ENCODE results near the gene CDH26. TPM values are rescaled to one million over a fixed set of nuclear protein-coding genes. Genes with fewer than 3 reads are reported as not detected.

CDH26 gene
- total and polyA plus RNA-seq, 12 donors = 0.34 to 2.4 (median 0.89) TPM

DNA sequence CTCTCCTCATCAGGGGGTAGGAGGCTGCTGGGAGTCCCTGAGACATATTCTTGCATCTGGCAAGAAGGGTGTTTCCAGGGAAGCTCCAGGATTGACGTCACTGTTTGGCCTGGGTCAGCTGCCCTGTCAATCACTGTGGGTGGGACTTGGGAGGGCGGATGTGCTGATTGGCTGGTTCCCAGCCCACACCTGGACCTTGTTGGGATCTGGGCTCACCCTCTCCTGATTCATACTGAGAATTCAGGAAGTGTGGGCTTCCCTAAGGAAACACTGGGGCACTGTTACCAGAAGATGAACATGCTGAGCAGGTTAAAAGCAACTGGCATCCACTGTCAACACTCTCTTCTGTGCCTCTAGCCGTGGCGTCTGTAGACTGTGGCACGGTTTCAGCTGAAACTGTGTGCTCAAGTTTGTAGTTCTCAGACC is 36.5 kb downstream of the CDH26 start:
- peaks cover 0 to 3% (median 0%) of the 10 kb centered on the region in 9 donors for H3K36me3 ChIP-seq
- H3K27me3 ChIP-seq = no peaks in the 10 kb centered on the region
- TF ChIP-seq, protein P1, sequence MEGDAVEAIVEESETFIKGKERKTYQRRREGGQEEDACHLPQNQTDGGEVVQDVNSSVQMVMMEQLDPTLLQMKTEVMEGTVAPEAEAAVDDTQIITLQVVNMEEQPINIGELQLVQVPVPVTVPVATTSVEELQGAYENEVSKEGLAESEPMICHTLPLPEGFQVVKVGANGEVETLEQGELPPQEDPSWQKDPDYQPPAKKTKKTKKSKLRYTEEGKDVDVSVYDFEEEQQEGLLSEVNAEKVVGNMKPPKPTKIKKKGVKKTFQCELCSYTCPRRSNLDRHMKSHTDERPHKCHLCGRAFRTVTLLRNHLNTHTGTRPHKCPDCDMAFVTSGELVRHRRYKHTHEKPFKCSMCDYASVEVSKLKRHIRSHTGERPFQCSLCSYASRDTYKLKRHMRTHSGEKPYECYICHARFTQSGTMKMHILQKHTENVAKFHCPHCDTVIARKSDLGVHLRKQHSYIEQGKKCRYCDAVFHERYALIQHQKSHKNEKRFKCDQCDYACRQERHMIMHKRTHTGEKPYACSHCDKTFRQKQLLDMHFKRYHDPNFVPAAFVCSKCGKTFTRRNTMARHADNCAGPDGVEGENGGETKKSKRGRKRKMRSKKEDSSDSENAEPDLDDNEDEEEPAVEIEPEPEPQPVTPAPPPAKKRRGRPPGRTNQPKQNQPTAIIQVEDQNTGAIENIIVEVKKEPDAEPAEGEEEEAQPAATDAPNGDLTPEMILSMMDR (IDR thresholded peaks at IDR 0.05) = no peak
- peaks cover 3 to 25% (median 14%) of the 10 kb centered on the region in 9 donors for H3K4me1 ChIP-seq
- ATAC-seq = peak; percentile 52 to 85 (median 68)
- no peak overlapping the region for H3K27ac ChIP-seq
- H3K9me3 ChIP-seq = no peaks in the 10 kb centered on the region
- 42 to 43% methylated on average over 5 of the region's 5 CpGs for WGBS, 2 donors
- intact Hi-C loops (cut with DNase I) = no loop called here
- peak overlapping the region in 4 of 10 donors; percentile 10 to 30 (median 16) for H3K4me3 ChIP-seq
- peak; percentile 17 to 32 for DNase-seq

DNA sequence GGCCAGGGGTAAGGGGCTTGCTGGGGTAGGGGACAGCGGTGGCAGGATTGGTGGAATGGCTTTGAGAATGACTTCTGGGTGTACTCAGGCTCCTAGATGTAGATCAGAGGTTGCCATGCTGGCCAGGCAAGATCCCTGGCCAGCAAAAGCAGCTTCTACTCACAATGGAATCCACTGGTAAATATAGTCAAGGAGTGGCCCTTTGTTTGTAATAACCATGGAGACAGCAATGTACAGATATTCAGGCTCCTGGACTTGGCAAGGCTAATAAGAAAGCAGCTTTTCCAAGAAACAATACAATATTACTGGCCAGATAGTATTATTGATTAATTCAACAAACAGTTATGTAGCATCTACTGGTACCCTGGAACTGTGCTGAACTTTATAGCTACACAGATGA is 37.9 kb downstream of the CDH26 start:
- Histone ChIP-seq H3K9me3 (no peaks in the 10 kb centered on the region), H3K36me3 (peaks cover 0 to 3% (median 0%) of the 10 kb centered on the region in 9 donors), H3K4me1 (peaks cover 3 to 25% (median 14%) of the 10 kb centered on the region in 9 donors), H3K4me3 (no peak overlapping the region), H3K27me3 (no peaks in the 10 kb centered on the region), H3K27ac (no peak overlapping the region)
- WGBS, 2 donors = 95 to 100% methylated on average over 1 of the region's 1 CpG
- DNase-seq (no peak), ATAC-seq (peak in 1 of 8 donors; percentile 33)
- intact Hi-C loops (cut with DNase I) = no loop called here
- TF ChIP-seq, protein P1 (IDR thresholded peaks at IDR 0.05) = no peak

DNA sequence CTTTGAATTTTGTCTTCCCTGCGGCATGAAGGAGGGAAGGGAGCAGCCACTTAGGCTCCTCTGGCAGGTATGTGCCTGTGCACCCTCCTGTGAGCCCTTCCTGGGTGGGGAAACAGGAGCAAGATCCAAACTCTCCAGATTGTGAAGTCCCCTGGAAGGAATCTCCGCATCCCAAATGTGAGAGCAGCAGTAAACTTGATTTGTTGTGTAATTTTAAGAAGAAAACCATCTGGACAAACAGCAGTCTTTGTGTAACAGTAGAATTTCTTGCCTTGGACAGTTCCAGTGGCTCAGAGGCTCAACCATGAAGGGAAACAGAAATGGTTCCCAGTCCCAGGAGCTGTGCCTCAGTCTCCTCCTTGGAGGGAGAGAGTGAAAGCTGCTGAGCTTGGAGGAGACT is 39.7 kb downstream of the CDH26 start:
- WGBS, 2 donors = 91 to 92% methylated on average over 2 of the region's 2 CpGs
- no peak overlapping the region for H3K27ac ChIP-seq
- no peaks in the 10 kb centered on the region for H3K9me3 ChIP-seq
- intact Hi-C loops (cut with DNase I) = no loop called here
- H3K36me3 ChIP-seq = peaks cover 0 to 3% (median 0%) of the 10 kb centered on the region in 9 donors
- no peaks in the 10 kb centered on the region for H3K27me3 ChIP-seq
- no peak for DNase-seq
- H3K4me3 ChIP-seq = no peak overlapping the region
- TF ChIP-seq, protein P1 (IDR thresholded peaks at IDR 0.05) = no peak
- H3K4me1 ChIP-seq = peaks cover 3 to 25% (median 14%) of the 10 kb centered on the region in 9 donors
- ATAC-seq = no peak

DNA sequence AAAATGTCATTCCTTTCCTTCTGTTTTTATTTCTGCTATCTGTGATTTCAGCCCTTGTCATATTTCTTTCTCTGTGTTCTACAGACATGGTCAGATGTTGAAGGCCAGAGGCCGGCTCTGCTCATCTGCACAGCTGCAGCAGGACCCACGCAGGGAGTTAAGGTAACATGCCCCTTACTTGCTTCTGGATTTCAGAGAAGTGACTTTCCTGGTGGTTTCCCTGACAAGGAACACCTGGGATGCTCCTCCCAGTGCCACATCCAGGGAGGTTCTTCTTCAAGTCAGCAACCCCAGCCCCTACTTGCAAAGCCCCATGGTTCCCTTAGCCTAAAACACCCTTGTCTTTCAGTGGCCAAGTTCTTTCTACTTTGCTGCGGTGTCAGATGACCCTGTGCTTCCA is 41.3 kb downstream of the CDH26 start:
- no peak for DNase-seq
- Histone ChIP-seq H3K27me3 (no peaks in the 10 kb centered on the region), H3K4me1 (peaks cover 0 to 17% (median 7%) of the 10 kb centered on the region in 9 donors), H3K27ac (no peak overlapping the region), H3K9me3 (no peaks in the 10 kb centered on the region), H3K36me3 (peaks cover 0 to 3% (median 0%) of the 10 kb centered on the region in 9 donors), H3K4me3 (no peak overlapping the region)
- ATAC-seq = no peak
- WGBS, 2 donors = 91 to 94% methylated on average over 3 of the region's 3 CpGs
- intact Hi-C loops (cut with DNase I) = no loop called here
- TF ChIP-seq, protein P1 (IDR thresholded peaks at IDR 0.05) = no peak
